Measurements from ENCODE around the gene ANO2. TPM values are rescaled to one million over a fixed set of nuclear protein-coding genes. Genes with fewer than 3 reads are reported as not detected.

The ANO2 gene
- total and polyA plus RNA-seq, 2 donors (not counting 3 experiments of a cell fraction or from before 2014, with no cell fraction given) = 15.4 to 65.0 TPM

DNA sequence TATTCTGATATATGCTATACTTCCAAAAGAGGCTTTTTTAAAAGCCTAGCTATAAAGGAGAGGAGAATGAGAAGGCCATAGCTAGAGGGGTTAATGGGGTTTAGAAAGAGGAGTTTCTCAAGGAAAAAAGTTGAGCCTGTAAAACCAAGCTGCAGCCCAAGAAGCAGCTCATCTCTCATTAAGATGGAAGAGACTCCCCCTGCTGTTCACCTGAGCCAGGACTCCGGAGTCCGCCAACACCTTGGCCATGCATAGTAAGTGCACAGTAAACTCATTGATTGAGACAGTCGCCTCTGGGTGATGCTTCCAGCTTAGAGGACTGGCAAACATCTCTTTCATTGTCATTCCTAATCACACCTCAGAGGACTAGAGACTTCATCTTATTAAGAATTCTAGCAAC is 46.2 kb downstream of the ANO2 start:
- no TSS peak for BruUV-seq (replicated peaks)
- POLR2A ChIA-PET = no interaction called here
- Histone ChIP-seq H2AFZ (ENCODE audit: low read depth, low read length) (no peak overlapping the region), H3K9me1 (replicated peaks; ENCODE audit: control insufficient read depth, extremely low read depth, insufficient read depth, low read length) (no peaks in the 10 kb centered on the region), H3K79me2 (ENCODE audit: control insufficient read depth, insufficient read depth, low read length) (no peaks in the 10 kb centered on the region), H3K4me1 (ENCODE audit: control insufficient read depth, extremely low read depth, insufficient read depth, low read length) (peaks cover 5% of the 10 kb centered on the region), H3K9ac (replicated peaks; ENCODE audit: extremely low read depth, insufficient read depth, low read length) (no peak overlapping the region), H3K9me3 (replicated peaks; ENCODE audit: control insufficient read depth, insufficient read depth, low read length) (no peaks in the 10 kb centered on the region), H3K4me3 (replicated peaks in 1 of 3; ENCODE audit: insufficient read depth in 1 of 3, low read depth in 1 of 3, low read length in 3 of 3) (no peak overlapping the region), H3K36me3 (ENCODE audit: control insufficient read depth in 2 of 2, extremely low read depth in 1 of 2, insufficient read depth in 2 of 2, low read length in 2 of 2) (peaks cover 30 to 33% of the 10 kb centered on the region in 2 experiments), H3K27me3 (ENCODE audit: control insufficient read depth in 2 of 2, insufficient read depth in 2 of 2, low read length in 2 of 2) (no peaks in the 10 kb centered on the region), H3K27ac (ENCODE audit: insufficient read depth, low read depth, low read length) (no peak overlapping the region), H3K4me2 (ENCODE audit: insufficient read depth, low read length) (no peak overlapping the region), H4K20me1 (replicated peaks; ENCODE audit: control insufficient read depth, extremely low read depth, insufficient read depth, low read length) (peaks cover 19% of the 10 kb centered on the region)
- CTCF ChIA-PET = interaction anchor here (0.6 to 1.3 kb wide), 3 partner anchors 9 to 471 kb away, joined by 3 to 11 read pairs (median 3); no protein-coding TSS in a partner anchor
- no peak for DNase-seq (ENCODE audit: low read depth, low spot score)
- TF ChIP-seq FOS (IDR thresholded peaks at IDR 0.05; ENCODE audit: borderline replicate concordance, insufficient read depth, low read length) (no peak), MYC (IDR thresholded peaks at IDR 0.05; ENCODE audit: low read depth, low read length) (no peak), CTCF (IDR thresholded peaks at IDR 0.05; ENCODE audit: extremely low read depth in 1 of 2, insufficient read depth in 1 of 2, low read depth in 1 of 2, low read length in 2 of 2) (no peak), JUN (IDR thresholded peaks at IDR 0.05; ENCODE audit: borderline replicate concordance, insufficient read depth, insufficient read length, low read depth) (no peak), GATA2 (IDR thresholded peaks at IDR 0.05; ENCODE audit: insufficient read depth, insufficient read length, low read depth, low read length) (no peak), POLR2AphosphoS5 (IDR thresholded peaks at IDR 0.05; ENCODE audit: insufficient read depth, low read depth, low read length) (no peak), POLR2A (IDR thresholded peaks at IDR 0.05; ENCODE audit: low read depth, low read length) (no peak), EZH2 (IDR thresholded peaks at IDR 0.05; ENCODE audit: borderline replicate concordance, low read depth, low read length, severe bottlenecking) (no peak)
- TF ChIP-seq, protein P1, sequence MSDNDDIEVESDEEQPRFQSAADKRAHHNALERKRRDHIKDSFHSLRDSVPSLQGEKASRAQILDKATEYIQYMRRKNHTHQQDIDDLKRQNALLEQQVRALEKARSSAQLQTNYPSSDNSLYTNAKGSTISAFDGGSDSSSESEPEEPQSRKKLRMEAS (IDR thresholded peaks at IDR 0.05; ENCODE audit: insufficient read depth, insufficient read length) = no peak
- dilution Hi-C loops (cut with MboI; ENCODE audit: extremely low pct_ligation_motif_present, low sequenced_read_pairs) = no loop called here
- no peak for FAIRE-seq
- intact Hi-C loops (cut with micrococcal nuclease) = no loop called here
